GM04504 (cell line): ENCODE measurements around the gene TMUB1.

Source experiments
- DNase-seq: peaks from one replicate; pipeline ENCODE4 v3.0.0-alpha.2; 2012; ENCODE audit warnings: low read depth

The TMUB1 gene

DNA sequence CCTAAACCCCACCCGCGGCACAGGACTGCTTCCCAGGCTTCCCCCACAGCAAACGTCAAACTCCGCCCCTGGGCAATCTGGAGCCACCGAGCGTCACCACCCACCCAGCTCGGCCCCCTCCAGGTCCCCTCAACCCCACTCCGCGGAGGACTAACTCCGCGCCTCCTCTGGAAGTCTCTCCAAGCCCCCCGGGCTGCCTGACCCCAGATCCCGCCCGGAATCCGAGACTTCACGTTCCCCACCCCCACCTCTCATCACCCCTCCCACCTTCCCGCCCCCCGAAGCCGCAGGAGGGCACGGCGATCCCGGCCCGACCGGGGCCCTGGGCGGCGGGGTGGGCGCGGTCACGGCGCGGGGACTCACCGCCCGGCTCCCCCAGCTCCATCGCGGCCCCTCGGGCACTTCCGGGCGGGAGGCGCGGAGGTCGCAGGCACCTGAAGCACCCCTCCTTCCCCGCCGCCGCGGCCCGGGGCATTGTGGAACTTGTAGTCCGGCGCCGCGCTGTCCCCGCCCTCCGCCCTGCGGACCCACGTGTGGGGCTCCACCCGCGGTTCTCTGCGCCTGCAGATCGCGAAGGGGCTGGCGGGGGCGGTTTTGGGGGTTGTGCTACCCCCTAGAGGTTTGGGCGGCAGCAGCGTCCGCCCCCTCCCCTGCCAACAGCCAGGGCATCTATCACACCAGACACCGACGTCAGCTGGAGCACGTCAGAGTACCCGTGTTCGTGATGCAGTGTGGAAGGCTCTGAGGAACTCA lies at the start of gene TMUB1:
TMUB1 (minus strand) TSS at position 423 of the 753 bp plus-strand sequence. CDS start 930 bp downstream, outside the sequence.
- no peak for DNase-seq

- DNase-seq = no peak
Observed at GRCh38 chr7:151132461-151133205, 49.3 kb upstream of the TMUB1 start.

GRCh38 chr7:151131592-151132293 lies 48.5 kb upstream of the TMUB1 start:
- DNase-seq = no peak

GRCh38 chr7:151131224-151131591 lies 47.9 kb upstream of the TMUB1 start:
- DNase-seq = no peak

- no peak for DNase-seq
Observed at GRCh38 chr7:151130741-151131157, 47.5 kb upstream of the TMUB1 start.

DNA sequence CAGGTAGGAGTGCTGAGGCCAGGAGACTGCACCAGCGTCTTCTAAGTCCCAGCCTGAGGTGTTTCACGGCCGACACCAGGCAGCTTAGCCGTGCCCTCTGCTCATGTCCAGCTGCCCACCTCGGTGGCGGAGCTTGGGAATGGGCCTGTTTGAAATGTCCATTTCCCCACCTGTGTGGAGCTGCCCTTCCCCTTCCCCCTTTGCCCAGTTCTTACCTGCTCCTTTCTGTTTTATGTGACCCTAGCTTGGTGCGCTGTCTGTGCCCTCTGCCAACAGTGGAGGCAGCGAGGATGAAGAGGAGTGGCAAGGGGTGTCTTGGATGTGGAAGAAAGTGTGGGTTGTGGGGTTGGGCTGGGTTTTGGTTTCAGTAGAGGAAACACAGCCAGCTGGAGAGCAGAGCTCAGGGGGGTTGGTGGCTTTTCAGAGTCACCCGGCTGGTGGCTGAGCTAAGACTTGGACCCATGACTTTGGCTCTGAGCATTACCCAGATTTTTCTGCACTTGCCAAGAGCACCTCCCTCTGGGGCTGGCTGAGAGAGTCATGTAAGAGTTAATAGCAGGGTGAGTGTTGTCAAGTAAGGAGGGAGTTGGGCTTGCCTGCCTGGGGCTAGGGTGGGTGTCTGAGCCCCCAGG lies 46.8 kb upstream of the TMUB1 start:
- DNase-seq = no peak

- no peak for DNase-seq
Observed at GRCh38 chr7:151129117-151129959, 46.0 kb upstream of the TMUB1 start.

DNA sequence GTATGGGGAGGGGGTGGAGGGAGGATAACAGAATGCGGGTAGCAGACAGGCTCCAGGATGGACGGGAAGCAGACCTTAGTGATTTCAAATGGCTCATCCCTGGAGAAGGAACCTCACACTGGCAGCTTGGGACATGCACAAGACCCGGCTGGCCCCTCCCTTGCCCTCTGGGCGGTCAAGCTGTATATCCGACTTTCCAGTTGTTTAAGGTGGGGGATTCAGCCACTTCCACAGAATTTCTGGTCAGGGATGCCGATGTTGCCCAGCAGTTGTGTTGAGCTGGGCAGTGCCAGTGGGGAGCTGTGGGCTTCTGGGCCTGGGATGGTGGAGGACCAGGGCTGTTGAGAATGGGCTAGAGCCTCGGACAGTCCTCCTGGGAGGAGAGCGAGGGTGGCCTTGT lies 45.4 kb upstream of the TMUB1 start:
- DNase-seq = no peak

- no peak for DNase-seq
Observed at GRCh38 chr7:151128144-151128543, 44.9 kb upstream of the TMUB1 start.

DNA sequence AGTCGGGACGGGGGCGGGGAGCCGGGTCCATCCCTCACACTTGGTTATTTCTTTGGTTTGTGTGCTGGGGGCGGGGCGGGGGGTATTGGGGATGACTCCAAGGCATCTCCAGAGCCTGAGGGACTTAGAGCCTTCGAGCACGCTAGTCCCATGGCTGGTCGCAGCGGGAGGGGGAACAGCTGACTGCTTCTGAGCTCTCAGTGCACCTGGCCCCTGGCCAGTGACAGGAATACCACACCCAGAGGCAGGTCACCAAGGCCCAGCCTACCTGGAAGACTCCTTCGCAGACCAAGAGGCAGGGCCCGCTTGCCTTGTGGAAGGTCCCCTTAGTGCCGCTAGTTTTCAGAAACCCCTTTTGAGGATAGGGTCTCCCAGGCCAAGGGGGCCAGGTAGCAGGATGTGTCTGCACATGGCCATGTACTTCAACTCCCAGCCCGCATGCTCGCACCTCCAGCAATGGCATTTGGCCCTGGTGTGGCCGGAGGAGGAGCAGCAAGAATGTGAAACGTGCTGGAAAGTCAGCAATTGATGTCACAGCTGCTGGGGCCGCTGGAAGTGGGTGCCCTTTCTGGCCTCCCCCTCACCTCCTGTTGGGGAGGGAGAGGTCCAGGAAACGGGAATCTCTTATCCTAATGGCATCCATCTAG lies 43.3 kb upstream of the TMUB1 start:
- DNase-seq = no peak

DNA sequence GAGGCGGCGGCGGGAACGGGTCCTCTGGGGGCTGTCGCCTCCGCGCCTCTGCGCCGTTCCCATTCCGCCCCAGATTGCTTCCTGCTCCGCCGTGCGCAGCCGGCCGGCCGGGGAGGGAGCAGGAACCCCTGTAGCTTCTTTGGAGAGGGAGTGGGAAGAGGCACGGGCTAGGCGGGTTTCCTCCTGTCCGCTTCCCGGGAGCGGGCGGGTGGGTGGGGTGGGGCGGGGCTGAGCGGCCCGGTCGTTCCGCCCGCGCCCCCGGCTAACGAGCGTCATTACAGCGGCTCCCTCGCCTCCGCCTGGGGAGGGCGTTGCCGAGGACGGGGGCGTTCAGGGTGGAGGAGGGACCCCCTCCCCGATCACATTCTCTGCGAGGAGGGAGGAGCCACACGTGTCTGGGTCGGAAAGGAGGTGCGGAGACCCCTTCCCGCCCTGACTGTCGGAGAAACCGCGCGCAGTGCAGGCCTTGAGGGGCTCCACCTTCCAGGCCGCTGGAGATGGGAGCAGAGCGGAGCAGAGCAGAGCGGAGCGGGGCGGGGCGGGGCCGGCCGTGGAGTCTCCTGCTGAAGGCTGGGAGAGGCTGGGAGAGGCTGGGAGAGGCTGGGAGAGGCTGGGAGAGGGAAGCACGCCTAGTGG lies 42.7 kb upstream of the TMUB1 start:
- DNase-seq = no peak

GRCh38 chr7:151125470-151125845 lies 42.2 kb upstream of the TMUB1 start:
- no peak for DNase-seq

GRCh38 chr7:151124899-151125399 lies 41.7 kb upstream of the TMUB1 start:
- DNase-seq = no peak

GRCh38 chr7:151124481-151124880 lies 41.2 kb upstream of the TMUB1 start:
- DNase-seq = no peak

DNA sequence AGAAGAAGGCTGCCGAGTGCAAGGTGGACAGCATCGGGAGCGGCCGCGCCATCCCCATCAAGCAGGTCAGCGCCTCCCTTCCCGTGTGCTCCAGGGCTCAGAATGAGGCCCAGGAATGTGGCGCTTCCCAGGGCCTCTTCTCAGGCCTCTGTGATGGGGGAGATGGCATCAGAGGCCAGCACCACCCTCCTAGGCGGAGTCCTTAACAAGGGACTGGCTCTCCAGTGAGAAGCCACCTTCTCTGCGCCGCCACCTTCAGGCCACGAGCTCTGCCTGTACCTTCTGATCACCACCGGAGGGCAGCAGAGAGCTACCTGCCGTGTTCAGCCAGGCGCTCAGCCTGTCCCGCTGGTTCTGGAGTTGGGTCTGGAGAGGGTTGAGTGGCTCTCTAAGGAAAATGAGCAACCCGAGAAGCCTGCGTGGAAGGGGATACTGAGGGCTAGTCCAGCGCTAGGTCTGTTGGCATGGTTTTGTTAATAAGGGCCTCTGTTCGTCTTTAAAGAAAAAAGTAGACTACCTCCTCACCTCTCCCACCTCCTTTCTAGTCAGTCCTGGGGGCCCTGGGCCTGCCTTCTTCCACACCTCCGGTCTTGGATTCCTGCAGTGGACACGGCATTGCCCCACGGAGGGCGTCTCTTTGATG lies 40.6 kb upstream of the TMUB1 start:
- DNase-seq = peak; percentile 52

- DNase-seq = no peak
Observed at GRCh38 chr7:151123158-151123821, 40.0 kb upstream of the TMUB1 start.

DNA sequence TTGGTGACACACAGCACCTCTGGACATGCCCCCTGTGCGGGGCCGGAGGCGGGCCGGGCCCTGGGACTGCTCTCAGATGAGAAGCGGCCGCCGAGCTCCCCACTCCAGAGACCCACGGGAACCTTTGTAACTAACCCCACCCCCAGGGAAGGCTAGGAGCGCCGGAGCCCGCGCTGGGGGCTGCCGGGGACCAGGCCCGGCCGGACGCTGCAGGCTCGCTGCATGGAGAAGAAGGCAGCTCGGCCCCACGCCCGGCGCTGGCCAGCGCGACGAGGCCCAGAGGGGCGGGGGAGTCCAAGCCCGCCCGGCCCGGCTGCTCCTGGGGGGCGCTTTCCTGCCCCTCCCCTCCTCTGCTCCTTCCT lies 39.5 kb upstream of the TMUB1 start:
- DNase-seq = no peak

- no peak for DNase-seq
Observed at GRCh38 chr7:151122276-151122675, 39.0 kb upstream of the TMUB1 start.
